Fibroblast of skin of abdomen (primary cell): Measurements from ENCODE around the gene CRKL.
A peak's percentile ranks its signal among the peaks of the same experiment; 100 is the strongest.
"Not testable (repeated sequence)": the region's sequence is repeated elsewhere in the genome, so short reads cannot be mapped to it uniquely, and the experiment has no call there.

ENCODE experiments used
- DNase-seq: peaks from one replicate; pipeline ENCODE4 v3.0.0-alpha.2; 2013

The CRKL gene

DNA sequence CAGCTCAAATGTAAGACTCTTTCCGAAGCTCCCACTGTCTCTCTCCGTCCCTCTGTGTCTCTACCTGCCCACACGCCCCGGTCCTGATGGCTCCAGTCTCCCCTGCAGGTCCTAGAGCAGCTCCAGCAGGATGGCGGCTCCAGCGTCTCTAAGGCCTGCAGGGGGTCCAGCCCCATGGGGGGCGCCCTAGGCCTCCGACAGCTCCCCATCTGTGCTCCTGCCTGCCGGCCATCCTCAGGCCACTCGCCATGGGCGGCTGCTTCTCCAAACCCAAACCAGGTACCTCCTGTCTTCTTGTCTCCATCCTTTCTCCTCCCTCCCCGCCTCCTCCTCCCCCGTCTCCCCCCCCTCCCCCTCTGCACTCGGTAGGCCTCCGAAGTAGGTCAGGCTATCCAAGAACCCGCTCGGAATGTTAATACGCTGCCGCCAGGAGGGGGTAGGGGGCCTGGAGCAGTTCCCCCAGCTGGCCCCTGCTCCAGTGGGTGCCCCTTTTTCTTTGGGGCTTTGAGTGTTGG is 50.5 kb downstream of the CRKL start:
- no peak for DNase-seq

DNA sequence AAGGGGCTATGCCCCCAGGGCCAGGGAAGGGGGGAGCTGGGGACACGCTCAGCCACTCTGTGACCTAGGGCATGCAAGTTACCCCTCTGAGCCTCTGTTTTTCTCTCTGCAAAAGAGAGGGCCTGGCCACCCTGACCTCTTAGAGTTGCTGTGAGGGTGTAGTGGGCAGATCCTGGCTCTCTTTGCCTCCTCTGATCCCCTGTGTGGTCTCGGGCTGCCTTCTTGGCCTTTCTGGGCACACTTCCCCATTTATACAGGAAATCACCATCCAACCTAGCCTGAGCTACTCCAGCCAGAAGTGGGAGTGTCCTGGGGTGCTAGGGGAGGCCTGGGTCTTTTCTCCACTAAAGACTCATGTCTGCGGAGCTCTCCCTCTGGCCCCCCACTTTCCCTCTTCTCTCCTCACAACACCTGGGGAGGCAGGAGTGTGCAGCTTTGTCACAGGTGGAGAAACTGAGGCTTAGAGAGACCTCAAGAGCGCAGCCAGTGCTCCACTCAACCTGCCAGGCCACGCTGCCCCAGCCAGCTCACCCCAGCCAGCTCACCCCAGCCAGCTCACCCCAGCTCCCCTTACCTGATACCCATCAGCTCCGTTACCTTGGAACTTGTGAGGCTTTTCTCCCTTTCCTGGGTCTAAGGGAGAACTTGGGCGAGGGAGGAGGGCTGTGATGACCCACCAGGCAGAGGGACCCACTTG is 51.2 kb downstream of the CRKL start:
- DNase-seq: no peak

DNA sequence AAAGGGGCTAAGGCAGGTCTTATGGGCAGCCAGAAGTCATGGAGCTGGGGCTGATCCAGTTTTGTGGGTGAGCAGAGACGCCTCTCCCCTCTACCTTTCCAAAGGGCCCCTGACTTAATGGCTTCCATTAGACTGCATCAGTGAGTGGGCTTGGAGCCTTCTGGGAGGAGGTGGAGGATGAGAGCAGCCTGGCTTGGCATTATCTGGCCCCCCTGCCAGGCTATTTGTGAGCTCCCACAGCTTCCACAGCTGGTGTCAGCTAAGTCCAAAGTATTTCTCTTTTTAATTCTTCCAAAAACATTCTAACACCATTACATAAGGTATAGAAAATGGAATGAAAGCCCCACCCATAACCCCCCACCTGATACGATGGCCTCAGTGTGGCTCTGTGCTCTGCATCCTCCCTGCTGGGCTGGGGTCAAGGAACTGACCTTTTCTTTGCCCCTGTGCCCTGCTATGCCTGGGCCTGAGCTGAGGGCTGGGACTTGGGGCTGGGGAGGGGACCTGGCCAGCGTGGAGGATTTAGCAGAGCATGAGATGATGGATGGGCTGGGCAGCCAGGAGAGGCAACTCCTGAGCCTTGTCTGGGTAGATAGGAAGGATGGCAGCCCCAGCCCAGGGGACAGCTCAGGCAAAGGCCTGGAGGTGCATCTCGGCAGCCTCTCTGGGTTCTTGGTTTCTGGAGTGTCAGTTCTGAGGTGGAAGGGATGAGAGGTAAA is 53.9 kb downstream of the CRKL start:
- no peak for DNase-seq

DNA sequence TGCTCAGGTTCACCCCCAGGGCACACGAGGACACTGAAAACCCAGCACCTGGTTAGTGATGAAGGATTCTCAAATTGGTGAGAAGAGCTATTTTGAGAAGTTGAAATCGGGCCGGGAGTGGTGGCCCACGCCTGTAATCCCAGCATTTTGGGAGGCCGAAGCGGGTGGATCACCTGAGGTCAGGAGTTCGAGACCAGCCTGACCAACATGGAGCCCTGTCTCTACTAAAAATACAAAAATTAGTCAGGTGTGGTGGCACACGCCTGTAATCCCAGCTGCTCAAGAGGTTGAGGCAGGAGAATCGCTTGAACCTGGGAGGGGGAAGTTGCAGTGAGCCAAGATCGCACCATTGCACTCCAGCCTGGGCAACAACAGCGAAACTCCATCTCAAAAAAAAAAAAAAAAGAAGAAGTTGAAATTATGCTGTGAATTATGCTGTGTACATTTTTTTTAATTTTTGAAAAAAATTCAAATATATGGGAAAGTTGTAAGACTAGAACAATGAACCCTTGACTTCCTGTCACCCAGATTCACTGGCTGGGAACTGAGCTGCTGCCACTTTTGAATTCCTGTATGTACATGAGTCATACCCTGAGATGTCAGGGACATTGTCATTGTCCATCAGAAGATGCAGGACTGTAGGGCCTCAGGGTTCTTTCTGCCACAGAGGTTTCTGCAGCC is 54.9 kb downstream of the CRKL start:
- not testable (repeated sequence) for DNase-seq

DNA sequence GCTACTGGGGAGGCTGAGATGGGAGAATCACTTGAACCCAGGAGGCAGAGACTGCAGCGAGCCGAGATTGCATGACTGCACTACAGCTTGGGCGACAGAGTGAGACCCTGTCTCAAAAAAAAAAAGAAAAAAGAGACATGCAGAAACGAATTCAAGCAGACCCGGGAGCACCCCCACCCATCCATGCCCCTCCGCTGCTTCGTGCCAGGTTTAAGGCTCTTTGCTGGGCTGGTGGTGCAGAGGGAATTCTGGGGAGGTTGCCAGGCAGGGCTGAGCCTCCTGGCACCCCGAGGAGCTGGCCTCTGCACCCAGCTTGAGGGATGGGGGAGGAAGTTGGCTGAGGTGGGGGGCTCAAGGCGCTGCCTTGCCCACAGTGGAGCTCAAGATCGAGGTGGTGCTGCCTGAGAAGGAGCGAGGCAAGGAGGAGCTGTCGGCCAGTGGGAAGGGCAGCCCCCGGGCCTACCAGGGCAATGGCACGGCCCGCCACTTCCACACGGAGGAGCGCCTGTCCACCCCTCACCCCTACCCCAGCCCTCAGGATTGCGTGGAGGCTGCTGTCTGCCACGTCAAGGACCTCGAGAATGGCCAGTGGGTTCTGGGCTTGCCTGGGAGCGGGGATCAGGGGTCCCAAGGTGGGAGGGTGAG is 55.8 kb downstream of the CRKL start:
- no peak for DNase-seq

DNA sequence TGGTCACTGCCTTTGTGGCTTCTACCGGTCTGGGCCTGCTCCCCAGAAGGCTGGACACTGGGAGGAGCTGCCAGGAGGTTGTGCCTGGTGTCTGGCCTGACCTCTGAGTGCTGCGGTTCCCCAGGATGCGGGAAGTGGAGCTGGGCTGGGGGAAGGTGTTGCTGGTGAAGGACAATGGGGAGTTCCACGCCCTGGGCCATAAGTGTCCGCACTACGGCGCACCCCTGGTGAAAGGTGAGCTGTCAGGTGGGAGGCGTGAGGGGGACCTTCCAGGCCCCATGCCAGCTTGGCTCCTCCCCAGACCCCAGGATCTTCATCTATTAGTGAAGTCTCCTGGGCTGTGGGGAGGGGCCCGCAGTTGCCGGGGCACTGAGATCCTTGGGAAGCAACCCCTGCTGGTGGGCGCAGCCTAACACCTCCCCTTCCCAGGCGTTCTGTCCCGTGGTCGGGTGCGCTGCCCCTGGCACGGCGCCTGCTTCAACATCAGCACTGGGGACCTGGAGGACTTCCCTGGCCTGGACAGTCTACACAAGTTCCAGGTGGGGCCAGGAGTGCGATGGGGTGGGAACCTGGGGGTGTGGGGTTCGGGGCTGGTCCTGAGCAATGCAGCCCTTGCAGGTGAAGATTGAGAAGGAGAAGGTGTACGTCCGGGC is 56.6 kb downstream of the CRKL start:
- no peak for DNase-seq

DNA sequence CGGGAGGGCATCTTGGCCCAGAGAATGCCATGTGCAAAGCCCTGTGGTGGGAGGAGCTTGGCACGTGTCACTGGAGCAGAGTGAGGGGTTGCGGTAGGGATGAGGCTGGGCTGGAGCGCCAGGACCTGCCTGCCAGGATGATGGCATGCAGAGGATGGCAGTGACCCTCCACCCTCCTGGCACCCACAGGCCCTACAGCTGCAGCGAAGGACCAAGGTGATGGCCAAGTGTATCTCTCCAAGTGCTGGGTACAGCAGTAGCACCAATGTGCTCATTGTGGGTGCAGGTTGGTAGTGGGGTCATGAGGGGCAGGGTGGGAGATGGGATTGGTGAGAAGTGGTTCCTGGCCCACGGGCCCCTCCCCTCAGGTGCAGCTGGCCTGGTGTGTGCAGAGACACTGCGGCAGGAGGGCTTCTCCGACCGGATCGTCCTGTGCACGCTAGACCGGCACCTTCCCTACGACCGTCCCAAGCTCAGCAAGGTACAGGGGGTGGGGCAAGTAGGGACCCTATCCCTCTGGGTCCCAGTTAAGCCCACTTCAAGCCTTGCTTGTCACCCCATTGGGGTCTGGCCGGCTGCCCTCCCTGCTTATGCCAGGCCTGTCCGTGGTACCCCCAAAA is 57.2 kb downstream of the CRKL start:
- DNase-seq: no peak

DNA sequence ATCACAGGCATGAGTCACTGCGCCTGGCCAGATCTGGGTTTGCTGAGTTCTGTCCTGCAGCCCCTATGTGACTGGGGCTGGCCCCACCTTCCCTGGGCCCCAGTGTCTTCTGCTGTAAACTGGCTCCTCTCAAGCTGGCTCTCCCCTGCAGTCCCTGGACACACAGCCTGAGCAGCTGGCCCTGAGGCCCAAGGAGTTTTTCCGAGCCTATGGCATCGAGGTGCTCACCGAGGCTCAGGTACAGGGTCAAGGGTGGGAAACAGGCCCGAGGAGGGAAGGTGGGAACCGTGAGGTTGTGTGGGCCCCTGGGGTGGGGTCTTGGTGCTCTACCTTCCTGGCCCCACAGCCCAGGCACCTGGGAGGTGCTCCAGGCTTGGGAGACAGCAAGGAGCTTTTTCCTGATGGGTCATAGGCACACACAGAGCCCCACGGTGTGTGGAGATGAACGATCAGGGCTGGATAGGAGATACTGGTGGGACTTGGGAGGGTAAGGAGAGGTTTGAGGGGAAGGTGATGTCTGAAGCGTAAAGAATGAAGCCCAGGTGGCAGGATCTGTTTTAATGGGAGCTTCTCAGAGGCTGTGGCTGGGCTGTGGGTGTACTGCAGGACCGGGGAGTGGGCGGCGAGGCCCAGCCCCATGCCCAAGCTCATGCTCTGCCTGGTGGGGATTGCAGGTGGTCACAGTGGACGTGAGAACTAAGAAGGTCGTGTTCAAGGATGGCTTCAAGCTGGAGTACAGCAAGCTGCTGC is 58.5 kb downstream of the CRKL start:
- DNase-seq: no peak

DNA sequence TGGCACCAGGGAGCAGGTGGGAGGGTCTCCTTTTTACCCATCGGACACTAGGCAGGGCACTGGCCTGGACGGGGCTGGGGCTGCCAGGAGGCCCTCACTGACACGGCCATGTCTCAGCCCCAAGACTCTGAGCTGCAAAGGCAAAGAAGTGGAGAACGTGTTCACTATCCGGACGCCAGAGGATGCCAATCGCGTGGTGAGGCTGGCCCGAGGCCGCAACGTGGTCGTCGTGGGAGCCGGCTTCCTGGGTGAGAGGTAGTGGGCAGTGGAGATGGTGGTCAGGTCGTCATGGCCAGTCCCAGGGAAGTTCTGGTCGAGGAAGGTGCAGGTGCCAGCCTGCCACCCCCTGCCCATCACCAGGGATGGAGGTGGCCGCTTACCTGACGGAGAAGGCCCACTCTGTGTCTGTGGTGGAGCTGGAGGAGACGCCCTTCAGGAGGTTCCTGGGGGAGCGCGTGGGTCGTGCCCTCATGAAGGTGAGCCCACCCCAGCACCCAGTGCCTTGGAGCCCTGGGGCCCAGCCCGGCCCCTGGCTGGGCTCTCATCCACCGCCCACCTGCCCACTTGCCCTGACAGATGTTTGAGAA is 59.2 kb downstream of the CRKL start:
- DNase-seq: no peak

DNA sequence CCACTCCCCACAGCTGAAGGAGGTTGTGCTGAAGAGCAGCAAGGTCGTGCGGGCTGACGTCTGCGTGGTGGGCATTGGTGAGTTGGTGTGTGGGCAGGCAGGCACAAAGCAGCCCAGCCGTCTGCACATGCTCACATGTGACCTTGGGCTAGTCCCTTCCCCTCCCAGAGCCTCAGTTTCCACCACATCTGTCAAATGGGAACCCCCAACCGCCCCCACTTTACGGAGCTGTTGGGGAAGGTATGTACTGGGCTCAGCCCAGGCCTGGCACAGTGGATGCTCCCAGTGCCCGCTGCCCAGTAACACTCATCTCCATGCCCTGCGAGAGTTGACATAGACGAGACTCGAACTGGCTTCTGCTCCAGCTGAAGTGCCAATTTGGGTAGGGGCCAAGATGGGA is 59.8 kb downstream of the CRKL start:
- no peak for DNase-seq

DNA sequence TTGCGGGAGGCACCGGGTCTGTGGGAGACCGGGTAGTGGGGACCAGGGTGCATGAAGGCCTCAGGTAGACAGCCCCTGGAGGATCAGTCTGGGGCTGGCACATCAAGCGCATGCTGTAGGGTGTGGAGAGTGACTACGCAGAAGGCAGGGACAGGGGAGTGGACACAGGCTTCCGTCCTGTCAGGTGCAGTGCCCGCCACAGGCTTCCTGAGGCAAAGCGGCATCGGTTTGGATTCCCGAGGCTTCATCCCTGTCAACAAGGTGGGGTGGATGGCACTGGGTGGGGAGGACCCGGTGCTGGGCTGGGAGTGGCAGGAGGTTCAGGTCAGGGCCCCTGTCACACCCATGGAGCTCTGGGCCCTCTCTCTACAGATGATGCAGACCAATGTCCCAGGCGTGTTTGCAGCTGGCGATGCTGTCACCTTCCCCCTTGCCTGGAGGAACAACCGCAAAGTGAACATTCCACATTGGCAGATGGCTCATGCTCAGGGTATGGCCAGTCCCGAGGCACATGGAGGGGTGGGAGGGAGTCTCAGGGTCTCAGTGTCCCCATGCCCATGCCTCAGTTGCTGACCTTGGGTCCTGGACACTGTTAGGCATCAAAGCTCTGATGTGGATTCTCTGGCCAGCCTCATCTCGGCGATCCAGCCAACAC is 60.4 kb downstream of the CRKL start:
- no peak for DNase-seq

DNA sequence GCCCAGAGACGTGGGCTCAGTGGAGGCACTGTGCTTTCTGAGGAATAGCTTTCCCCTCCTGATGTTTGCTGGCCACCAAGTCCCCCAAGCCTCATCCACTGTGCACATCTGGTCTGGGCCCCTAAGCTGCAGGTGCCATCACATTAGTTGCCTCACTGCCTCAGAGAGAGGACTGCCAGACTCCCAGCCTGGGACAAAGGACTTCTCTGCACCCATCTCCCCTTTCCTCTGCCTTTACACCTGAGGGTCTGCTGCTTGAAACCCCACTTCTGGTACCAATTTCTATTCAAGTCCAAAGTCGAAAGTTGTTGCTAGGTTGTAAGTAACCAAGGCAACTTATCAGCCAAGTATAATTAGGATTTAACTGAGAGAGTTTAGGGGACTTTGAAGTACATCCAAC is 61.2 kb downstream of the CRKL start:
- DNase-seq: no peak

DNA sequence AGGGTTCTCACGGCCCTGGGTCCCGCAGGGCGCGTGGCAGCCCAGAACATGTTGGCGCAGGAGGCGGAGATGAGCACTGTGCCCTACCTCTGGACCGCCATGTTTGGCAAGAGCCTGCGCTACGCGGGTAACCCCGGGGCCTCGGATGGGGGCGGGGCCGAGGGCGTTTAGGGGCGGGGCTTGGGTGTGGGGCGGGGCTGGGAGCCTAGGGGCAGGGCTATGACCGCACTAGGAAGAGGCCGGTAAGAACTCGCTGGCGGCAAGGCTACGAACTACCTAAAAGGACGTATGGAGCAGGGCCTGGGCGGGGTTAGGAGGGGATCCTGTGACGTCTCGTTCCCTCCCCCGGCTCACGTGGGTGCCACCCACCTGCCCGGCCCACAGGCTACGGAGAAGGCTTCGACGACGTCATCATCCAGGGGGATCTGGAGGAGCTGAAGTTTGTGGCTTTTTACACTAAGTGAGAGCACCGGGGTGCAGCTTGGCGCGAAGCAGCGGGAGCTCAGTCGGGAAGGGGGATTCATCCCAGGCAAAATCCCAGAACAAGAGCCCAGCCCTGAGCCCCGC is 62.1 kb downstream of the CRKL start:
- peak; percentile 74 for DNase-seq

DNA sequence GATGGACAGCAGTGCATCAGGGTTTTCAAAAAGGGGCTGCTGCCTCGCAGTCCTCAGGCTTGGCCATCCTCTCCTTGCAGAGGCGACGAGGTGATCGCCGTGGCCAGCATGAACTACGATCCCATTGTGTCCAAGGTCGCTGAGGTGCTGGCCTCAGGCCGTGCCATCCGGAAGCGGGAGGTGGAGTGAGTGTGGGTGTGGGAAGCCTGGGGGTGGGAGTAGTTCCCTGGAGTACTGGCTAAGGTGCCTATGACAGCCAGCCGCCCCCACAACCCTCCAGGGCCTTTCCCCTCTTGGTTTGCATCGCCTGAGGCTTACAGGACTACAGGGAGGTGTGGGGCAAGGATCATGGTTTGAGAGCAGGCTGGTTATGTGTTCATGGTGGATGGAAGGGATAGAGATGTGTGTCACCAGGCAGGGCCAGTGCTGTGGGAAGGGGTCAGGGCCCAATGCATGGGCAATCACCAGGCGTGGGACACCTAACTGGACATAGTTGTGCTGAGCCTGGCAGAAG is 62.8 kb downstream of the CRKL start:
- DNase-seq: no peak

DNA sequence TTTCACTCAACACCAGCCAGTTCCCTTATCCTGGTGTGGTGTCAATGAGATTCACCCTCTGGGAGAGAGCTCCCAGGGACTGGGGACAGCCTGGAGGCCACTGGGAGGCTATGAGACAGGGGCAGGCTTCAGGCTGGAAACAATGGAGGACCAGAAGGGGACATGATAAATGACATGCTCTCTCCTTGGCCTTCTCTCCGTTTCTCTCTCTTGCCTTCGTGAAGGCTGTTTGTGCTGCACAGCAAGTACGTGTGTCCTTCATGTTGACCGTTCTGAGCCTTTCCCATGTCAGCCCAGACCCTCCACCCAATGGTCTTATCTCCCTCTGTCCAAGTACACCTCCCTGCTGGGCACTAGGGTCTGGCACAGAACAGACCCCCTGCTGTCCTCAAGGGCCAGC is 63.3 kb downstream of the CRKL start:
- no peak for DNase-seq

DNA sequence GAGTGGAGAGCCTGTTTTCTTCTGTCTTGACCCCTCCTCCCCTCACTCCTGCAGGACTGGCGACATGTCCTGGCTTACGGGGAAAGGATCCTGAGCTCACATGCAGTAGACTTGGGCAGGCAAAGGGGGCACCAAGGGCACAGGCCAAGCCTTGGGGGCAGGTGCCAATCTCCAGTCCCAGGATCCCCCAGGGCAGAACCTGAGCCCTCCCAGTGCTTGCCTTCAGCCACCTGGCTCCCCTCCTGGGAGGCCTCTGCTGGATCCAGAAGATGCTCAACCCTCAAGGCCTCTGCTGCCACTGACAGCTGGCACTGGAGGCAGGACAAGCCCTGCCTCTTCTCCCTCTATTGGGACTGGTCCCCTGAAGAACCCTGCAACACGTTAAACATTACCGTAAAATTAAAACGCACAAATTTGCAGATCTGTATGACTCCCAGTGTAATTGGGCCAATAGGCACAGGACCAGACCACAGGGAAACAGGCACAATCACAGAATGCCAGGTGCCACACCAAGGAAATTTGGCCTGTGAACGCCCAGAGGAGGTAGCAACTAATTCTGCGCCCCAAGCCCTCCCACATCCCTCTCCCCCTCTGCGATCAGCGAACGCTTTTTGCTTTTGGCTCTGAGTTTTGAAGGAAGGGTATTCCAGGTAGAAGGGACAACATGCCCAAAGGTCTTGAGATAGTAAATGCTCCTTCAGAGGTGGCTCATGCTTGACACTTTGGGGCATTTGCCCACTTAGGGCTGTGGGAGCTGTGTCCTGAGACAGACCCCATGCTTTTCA is 63.9 kb downstream of the CRKL start:
- no peak for DNase-seq

DNA sequence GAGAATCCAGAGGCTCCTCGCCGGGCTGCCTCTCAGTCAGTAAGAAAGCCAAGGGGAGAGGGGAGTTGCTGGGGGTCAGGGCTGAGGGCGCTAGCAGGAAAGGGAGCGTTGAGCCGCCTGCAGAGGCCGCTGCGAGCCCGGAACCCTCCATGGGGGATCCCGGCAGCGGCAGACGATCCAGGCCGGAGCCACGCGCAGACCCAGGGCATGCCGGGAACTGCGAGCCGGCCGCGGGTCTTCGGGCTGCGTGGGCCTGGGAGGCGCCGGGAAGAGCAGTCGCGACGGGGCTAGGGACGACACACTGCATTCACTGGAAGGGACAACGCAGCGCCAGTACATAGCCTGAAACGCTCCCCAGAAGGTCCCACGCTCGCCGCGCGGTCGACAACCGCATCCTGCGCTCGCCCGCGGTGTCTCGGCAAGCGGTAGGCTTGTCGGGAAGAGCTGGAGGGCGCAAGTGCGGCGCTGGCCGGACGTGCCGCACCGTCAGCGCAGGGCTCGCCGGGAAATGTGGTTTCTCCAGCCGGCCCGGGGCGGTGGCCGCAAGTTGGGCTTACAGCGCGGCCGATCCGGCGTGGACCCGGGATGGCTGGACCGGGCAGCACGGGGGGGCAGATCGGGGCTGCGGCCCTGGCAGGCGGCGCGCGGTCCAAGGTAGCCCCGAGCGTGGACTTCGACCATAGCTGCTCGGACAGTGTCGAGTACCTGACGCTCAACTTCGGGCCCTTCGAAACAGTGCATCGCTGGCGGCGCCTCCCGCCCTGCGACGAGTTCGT is 64.8 kb downstream of the CRKL start, which contains the start of gene LZTR1:
Gene LZTR1, plus strand, starts transcription at position 511 of the 776 bp plus-strand sequence. Its CDS starts 75 bp downstream, at position 586.
- DNase-seq: peak; percentile 77

DNA sequence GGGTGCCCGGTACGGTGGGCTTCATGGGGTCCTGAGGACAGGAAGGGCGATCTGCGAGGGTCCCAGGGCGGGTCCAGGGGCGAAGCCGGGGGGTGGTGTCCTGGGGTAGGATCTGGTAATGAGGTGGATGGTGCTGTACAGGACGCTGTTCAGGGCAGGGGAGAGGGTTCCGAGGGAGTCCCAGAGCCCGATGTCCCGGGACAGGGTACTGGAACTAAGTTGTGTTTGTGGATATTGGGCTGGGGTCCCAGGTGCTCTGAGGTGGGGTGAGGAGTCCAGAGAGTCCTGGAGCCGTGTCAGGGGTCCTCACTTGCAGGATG is 65.3 kb downstream of the CRKL start:
- DNase-seq: no peak
